B cell (primary cell): Measurements from ENCODE around the gene KLF1.

Experiments
- EZH2 ChIP-seq: IDR thresholded peaks from 2 replicates; pipeline ENCODE4 v1.6.1; 2012; ENCODE audit warnings: borderline replicate concordance, low read depth, mild to moderate bottlenecking, moderate library complexity, low read length; ENCODE audit not compliant: insufficient read depth, poor library complexity, severe bottlenecking
- TF ChIP-seq, protein P1 (sequence below): fragments of 200-600 bp; IDR thresholded peaks from one replicate; pipeline ENCODE4 v1.8.0; 2022; ENCODE audit warnings: antibody characterized with exemption, mild to moderate bottlenecking

- TF ChIP-seq EZH2: no peak
- TF ChIP-seq, protein P1, sequence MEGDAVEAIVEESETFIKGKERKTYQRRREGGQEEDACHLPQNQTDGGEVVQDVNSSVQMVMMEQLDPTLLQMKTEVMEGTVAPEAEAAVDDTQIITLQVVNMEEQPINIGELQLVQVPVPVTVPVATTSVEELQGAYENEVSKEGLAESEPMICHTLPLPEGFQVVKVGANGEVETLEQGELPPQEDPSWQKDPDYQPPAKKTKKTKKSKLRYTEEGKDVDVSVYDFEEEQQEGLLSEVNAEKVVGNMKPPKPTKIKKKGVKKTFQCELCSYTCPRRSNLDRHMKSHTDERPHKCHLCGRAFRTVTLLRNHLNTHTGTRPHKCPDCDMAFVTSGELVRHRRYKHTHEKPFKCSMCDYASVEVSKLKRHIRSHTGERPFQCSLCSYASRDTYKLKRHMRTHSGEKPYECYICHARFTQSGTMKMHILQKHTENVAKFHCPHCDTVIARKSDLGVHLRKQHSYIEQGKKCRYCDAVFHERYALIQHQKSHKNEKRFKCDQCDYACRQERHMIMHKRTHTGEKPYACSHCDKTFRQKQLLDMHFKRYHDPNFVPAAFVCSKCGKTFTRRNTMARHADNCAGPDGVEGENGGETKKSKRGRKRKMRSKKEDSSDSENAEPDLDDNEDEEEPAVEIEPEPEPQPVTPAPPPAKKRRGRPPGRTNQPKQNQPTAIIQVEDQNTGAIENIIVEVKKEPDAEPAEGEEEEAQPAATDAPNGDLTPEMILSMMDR: no peak
Observed at GRCh38 chr19:12913851-12914690, 27.1 kb upstream of the KLF1 start.
